GM12878 (cell line): ENCODE measurements around the gene KLRF2. TPM values are rescaled to one million over a fixed set of nuclear protein-coding genes. Genes with fewer than 3 reads are reported as not detected.

Experiments
- ATAC-seq: fragments of 200-7000 bp; cut with Tn5 transposase; 3 replicates; pipeline ENCODE4 v1.9.1; 2020; ENCODE audit warnings: mild to moderate bottlenecking, moderate library complexity
- BruUV-seq: library from RNA; stranded (reverse); fragments of 400-500 nt; replicated peaks from 2 replicates; lab custom pipeline; 2021; lab: Mats Ljungman, UMichigan
- CTCF ChIA-PET: fragments of 300-600 bp; sonication (Branson Sonifier 250); formaldehyde crosslinking; extraction: SDS; loops from one replicate; lab custom pipeline; 2021; ENCODE audit warnings: inconsistent platforms; lab: Yijun Ruan, JAX
- POLR2A ChIA-PET: fragments of 350-600 bp; formaldehyde crosslinking; extraction: SDS; loops from one replicate; lab custom pipeline; 2021; ENCODE audit warnings: inconsistent platforms; lab: Charles Lee
- RAD21 ChIA-PET: fragments of 300-600 bp; sonication (Branson Sonifier 250); formaldehyde crosslinking; loops from one replicate; lab custom pipeline; 2023; ENCODE audit warnings: antibody characterized with exemption; ENCODE audit not compliant: unreplicated experiment; lab: Charles Lee
- SMC1A ChIA-PET: fragments of 300-600 bp; sonication (Branson Sonifier 250); formaldehyde crosslinking; loops from one replicate; lab custom pipeline; 2023; ENCODE audit not compliant: unreplicated experiment, uncharacterized antibody; lab: Charles Lee
- DNase-seq: peaks from one replicate; pipeline ENCODE4 v3.0.0-alpha.2; 2011; ENCODE audit warnings: low read depth, low spot score
- FAIRE-seq: peaks from 3 replicates; lab custom pipeline; 2011; peaks lifted over from hg19 to GRCh38; lab: Jason Lieb, UNC
- H2AFZ ChIP-seq: 2 replicates; pipeline ENCODE4 v1.6.0; 2011; ENCODE audit warnings: low read depth, low read length, control low read depth; ENCODE audit not compliant: control insufficient read depth
- H3K27ac ChIP-seq: 2 replicates; pipeline ENCODE4 v1.5.1; 2011; ENCODE audit warnings: control low read depth; ENCODE audit not compliant: control insufficient read depth, insufficient read depth
- H3K27me3 ChIP-seq, 2 experiments: replicated peaks in 1 of 2; 2 replicates each; pipeline versions ENCODE4 v1.6.0 to v1.6.1; 2011; ENCODE audit warnings: low read length in 1 of 2; ENCODE audit not compliant: control insufficient read depth in 2 of 2, insufficient read depth in 2 of 2
- H3K36me3 ChIP-seq, 2 experiments: 2 replicates each; pipeline ENCODE4 v1.5.1; 2011; ENCODE audit warnings: low read length in 1 of 2; ENCODE audit not compliant: control insufficient read depth in 2 of 2, insufficient read depth in 2 of 2
- H3K4me1 ChIP-seq: 2 replicates; pipeline ENCODE4 v1.6.1; 2011; ENCODE audit warnings: mild to moderate bottlenecking, low read length, moderate library complexity, mixed read lengths; ENCODE audit not compliant: control insufficient read depth, insufficient read depth
- H3K4me2 ChIP-seq: 2 replicates; pipeline ENCODE4 v1.6.0; 2011; ENCODE audit warnings: control low read depth; ENCODE audit not compliant: control insufficient read depth, insufficient read depth
- H3K4me3 ChIP-seq: fragments of 200-600 bp; sonication (generic); 2 replicates; pipeline ENCODE4 v1.5.1; 2016
- H3K79me2 ChIP-seq: 2 replicates; pipeline ENCODE4 v1.6.0; 2011; ENCODE audit warnings: low read length; ENCODE audit not compliant: control insufficient read depth, insufficient read depth
- H3K9ac ChIP-seq: 2 replicates; pipeline ENCODE4 v1.8.0; 2011; ENCODE audit warnings: low read length, control low read depth, mixed read lengths; ENCODE audit not compliant: control insufficient read depth, insufficient read depth
- H3K9me3 ChIP-seq: replicated peaks from 3 replicates; pipeline ENCODE4 v1.5.1; 2011; ENCODE audit warnings: mild to moderate bottlenecking, low read length; ENCODE audit not compliant: control insufficient read depth, insufficient read depth
- H4K20me1 ChIP-seq: 2 replicates; pipeline ENCODE4 v1.6.0; 2011; ENCODE audit not compliant: control insufficient read depth, insufficient read depth
- CEBPB ChIP-seq, 2 experiments: fragments of 150-350 bp in 1 of 2; IDR thresholded peaks; 2 replicates each; pipeline ENCODE4 v1.6.1; 2012 to 2014; ENCODE audit warnings: low read depth in 2 of 2, low read length in 2 of 2, borderline replicate concordance in 1 of 2, inconsistent platforms in 1 of 2
- KDM1A ChIP-seq: fragments of 200-600 bp; sonication (generic); IDR thresholded peaks from 2 replicates; pipeline ENCODE4 v1.6.1; 2016; ENCODE audit warnings: borderline replicate concordance
- NR2C1 ChIP-seq: fragments of 450-650 bp; IDR thresholded peaks from 2 replicates; pipeline ENCODE4 v1.6.1; 2017; ENCODE audit warnings: antibody characterized with exemption, mild to moderate bottlenecking, moderate library complexity
- NR2C2 ChIP-seq: IDR thresholded peaks from 2 replicates; pipeline ENCODE4 v1.6.1; 2011; ENCODE audit warnings: borderline replicate concordance, low read depth; ENCODE audit not compliant: control insufficient read depth, insufficient read length
- PAX5 ChIP-seq: IDR thresholded peaks from 2 replicates; pipeline ENCODE4 v1.6.1; 2011; ENCODE audit warnings: low read depth, low read length, borderline replicate concordance
- SIX5 ChIP-seq: IDR thresholded peaks from 2 replicates; pipeline ENCODE4 v1.6.1; 2011; ENCODE audit warnings: mild to moderate bottlenecking, low read depth, low read length, moderate library complexity; ENCODE audit not compliant: severe bottlenecking
- YY1 ChIP-seq: IDR thresholded peaks from 2 replicates; pipeline ENCODE4 v1.6.1; 2011; ENCODE audit warnings: low read depth, mild to moderate bottlenecking, low read length
- ZNF207 ChIP-seq: fragments of 450-650 bp; IDR thresholded peaks from 2 replicates; pipeline ENCODE4 v1.6.1; 2014; ENCODE audit warnings: antibody characterized with exemption, mild to moderate bottlenecking, borderline replicate concordance
- ZNF24 ChIP-seq: fragments of 450-650 bp; IDR thresholded peaks from 2 replicates; pipeline ENCODE4 v1.6.1; 2017; ENCODE audit warnings: antibody characterized with exemption, mild to moderate bottlenecking
- ZNF274 ChIP-seq: IDR thresholded peaks from one replicate; pipeline ENCODE4 v1.8.0; 2011; ENCODE audit not compliant: insufficient read length, insufficient read depth
- ZNF687 ChIP-seq: fragments of 450-650 bp; IDR thresholded peaks from 2 replicates; pipeline ENCODE4 v1.6.1; 2017; ENCODE audit warnings: mild to moderate bottlenecking, moderate library complexity
- WGBS: methylation state at CpG from one replicate; pipeline ENCODE4 v1.1.6; 2016; ENCODE audit warnings: low lambda C conversion rate; ENCODE audit not compliant: insufficient replicate concordance, insufficient coverage; ENCODE audit errors: missing lambda C conversion rate; 5-methylcytosine and 5-hydroxymethylcytosine counted together
- in situ Hi-C: fragments of 300-500 bp; cut with MboI; formaldehyde crosslinking; loops from 9 replicates; pipeline ENCODE4 v1.14.3; 2018; ENCODE audit warnings: mixed read lengths
- intact Hi-C: fragments of 100-400 bp; cut with micrococcal nuclease; formaldehyde crosslinking; loops from one replicate; pipeline ENCODE4 v1.14.2; 2022; ENCODE audit not compliant: unreplicated experiment
- polyA plus RNA-seq, 11 experiments: library from polyadenylated mRNA; depleted of rRNA in 4 of 11; unstranded in 6 of 11; stranded (reverse) in 5 of 11; fragments of >200 nt; fragmentation: Nextera tagmentation in 4 of 11; fragmentation: Illumina TruSeq in 1 of 11; extraction: Ambion mirVana in 4 of 11; extraction: Trizol in 1 of 11; gene quantifications; 1 replicate in 1 of 11; 2 replicates in 10 of 11; pipeline versions ENCODE4 v1.2.1 to v1.2.3, GENCODE V29; 2011 to 2016; ENCODE audit warnings: inconsistent platforms in 2 of 11, missing spikeins in 2 of 11, low read depth in 1 of 11
- total RNA-seq, 4 experiments: library from RNA; depleted of rRNA in 3 of 4; stranded (reverse); fragments of >200 nt in 3 of 4; fragmentation: Illumina TruSeq in 1 of 4; extraction: Trizol in 1 of 4; gene quantifications; 2 replicates each; pipeline versions ENCODE4 v1.2.1 to v1.2.3, GENCODE V29; 2013 to 2021

KLRF2 gene
- total and polyA plus RNA-seq, 10 of the 15 experiments (the other 5 are each of a cell fraction or from before 2014, with no cell fraction given): 0.15 to 2.1 (median 0.26) TPM; not detected in 6

DNA sequence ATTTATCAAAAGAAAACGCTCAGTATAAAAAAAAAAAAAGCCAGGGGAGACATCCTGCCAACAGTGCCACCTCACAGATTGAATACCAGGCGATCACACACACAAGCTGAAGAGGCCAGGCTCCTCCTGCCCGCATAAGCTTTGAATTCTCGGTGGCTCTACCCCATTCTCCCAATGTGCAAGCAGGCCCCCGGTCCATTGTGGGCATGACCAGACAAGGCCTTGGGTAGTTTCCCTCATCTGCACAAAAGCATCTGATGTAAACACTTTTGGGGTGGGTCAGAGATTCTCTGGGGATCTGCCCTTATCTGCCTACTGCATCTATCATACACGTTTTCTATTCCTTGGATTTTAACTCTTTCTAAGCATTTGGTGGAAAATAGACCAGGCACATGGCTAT, 16.2 kb downstream of the KLRF2 start:
- TF ChIP-seq NR2C1 (no peak), NR2C2 (no peak), PAX5 (no peak), SIX5 (no peak), YY1 (no peak), ZNF687 (no peak), KDM1A (no peak), ZNF24 (no peak), ZNF207 (no peak), CEBPB (IDR thresholded peaks at IDR 0.05; ENCODE audit: borderline replicate concordance in 1 of 2, low read depth in 2 of 2, low read length in 2 of 2) (no peak), ZNF274 (no peak)
- Histone ChIP-seq H3K27me3 (no peaks in the 10 kb centered on the region), H3K4me2 (no peak overlapping the region), H4K20me1 (no peaks in the 10 kb centered on the region), H3K4me3 (no peak overlapping the region), H3K9ac (no peak overlapping the region), H3K27ac (no peak overlapping the region), H3K79me2 (no peaks in the 10 kb centered on the region), H3K36me3 (no peaks in the 10 kb centered on the region), H3K4me1 (no peaks in the 10 kb centered on the region), H2AFZ (no peak overlapping the region), H3K9me3 (peaks cover 1% of the 10 kb centered on the region)
- ChIA-PET RAD21 (no interaction called here), CTCF (interaction anchor here (0.7 kb wide), 1 partner anchor 42 kb away, joined by 4 read pairs; no protein-coding TSS in a partner anchor), SMC1A (interaction anchor here (3.1 kb wide), 1 partner anchor 9 kb away, joined by 10 read pairs; no protein-coding TSS in a partner anchor), POLR2A (no interaction called here)
- intact Hi-C loops (no loop called here), in situ Hi-C loops (no loop called here)
- FAIRE-seq (no peak), ATAC-seq (no peak), DNase-seq (no peak)
- WGBS: 48% methylated on average over 6 of the region's 6 CpGs
- BruUV-seq: no TSS peak
